ENCODE results near the gene C9orf40.

C9orf40 gene, protein sequence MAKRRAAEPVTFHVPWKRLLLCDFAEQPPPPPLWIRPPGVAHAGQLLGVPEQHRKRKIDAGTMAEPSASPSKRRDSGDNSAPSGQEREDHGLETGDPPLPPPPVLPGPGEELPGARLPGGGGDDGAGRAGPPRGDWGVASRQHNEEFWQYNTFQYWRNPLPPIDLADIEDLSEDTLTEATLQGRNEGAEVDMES

DNA sequence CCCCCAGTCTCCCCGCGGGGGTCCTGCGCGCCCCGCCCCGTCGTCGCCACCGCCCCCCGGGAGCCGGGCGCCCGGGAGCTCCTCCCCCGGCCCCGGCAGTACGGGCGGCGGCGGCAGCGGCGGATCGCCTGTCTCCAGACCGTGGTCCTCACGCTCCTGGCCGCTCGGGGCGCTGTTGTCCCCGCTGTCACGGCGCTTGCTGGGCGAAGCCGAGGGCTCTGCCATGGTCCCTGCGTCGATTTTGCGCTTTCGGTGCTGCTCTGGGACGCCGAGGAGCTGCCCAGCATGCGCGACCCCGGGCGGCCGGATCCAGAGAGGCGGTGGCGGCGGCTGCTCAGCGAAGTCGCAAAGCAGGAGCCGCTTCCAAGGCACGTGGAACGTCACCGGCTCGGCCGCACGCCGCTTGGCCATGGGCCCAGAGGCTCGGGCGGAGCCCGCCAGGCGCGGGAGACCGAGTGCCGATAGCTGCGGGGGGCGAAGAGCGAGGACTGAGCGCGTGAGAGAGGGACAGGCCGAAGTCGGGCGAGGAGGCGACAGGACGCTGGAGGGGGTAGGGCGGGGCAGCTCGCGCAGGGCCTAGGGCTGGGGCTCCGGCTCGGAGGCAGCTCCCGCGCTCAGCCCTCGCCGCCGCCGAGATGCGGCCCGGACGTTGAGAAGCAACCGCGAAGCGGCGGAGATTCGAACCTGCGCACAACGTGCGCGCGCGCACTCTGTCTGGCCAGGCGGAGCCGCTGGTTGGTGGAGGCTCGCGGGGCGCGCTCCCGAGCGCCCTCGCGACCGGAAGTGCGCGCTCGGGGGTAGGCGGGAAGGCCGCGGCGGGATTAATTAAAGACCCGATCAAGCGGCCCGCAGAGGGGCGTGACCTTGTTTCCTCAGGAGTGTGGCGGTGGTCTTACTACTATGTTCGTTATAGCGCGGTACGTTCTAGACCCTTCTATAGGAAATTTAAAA is at the start of gene C9orf40:
Gene C9orf40, minus strand, starts transcription at position 712 of the 951 bp plus-strand sequence. Its CDS starts 301 bp downstream, at position 411.
- H3K4me3 ChIP-seq (ENCODE audit: low read length): peak within 1 kb of the TSS; percentile 98

DNA sequence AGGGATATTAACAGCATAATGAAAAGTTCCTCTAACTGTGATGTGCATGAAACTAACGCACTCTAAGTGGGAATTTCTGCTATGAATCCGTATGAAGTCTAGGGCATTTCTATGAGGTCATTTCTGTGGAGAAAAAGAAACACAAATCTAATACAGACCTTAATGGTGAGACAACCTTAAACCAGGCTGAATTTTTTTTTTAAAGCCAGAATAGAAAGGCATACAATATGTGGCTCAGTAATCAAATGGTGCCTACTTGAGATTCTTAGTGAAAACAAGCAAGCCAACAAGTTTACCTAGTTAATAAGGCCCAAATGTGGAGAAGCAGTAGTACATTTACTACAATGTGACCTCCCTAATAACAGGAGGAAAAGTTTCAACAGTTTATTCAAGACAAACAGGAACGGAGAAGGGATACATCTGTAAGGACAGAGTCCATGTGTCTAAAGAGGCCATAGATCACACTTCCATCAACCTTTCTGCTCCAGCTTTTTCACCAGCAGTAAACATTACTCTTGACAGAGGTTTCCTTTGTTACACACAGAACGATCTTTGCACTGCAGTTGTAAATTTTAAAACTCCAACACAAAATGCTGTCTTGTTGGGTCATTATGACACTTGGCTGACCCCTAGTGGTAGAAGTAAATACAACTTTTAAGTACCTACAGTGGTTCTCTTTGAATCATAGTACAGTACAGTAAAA is 49.2 kb upstream of the C9orf40 start:
- H2AFZ ChIP-seq (ENCODE audit: low read length): no peak overlapping the region
- no peaks in the 10 kb centered on the region for H3K9me3 ChIP-seq (replicated peaks; ENCODE audit: insufficient read depth, low read length)
- no peak overlapping the region for H3K4me3 ChIP-seq (ENCODE audit: low read length)
- no peaks in the 10 kb centered on the region for H3K36me3 ChIP-seq (replicated peaks; ENCODE audit: insufficient read depth, low read length)
- no peak for TF ChIP-seq EZH2phosphoT487 (IDR thresholded peaks at IDR 0.05; ENCODE audit: low read length)
- TF ChIP-seq, protein P1, sequence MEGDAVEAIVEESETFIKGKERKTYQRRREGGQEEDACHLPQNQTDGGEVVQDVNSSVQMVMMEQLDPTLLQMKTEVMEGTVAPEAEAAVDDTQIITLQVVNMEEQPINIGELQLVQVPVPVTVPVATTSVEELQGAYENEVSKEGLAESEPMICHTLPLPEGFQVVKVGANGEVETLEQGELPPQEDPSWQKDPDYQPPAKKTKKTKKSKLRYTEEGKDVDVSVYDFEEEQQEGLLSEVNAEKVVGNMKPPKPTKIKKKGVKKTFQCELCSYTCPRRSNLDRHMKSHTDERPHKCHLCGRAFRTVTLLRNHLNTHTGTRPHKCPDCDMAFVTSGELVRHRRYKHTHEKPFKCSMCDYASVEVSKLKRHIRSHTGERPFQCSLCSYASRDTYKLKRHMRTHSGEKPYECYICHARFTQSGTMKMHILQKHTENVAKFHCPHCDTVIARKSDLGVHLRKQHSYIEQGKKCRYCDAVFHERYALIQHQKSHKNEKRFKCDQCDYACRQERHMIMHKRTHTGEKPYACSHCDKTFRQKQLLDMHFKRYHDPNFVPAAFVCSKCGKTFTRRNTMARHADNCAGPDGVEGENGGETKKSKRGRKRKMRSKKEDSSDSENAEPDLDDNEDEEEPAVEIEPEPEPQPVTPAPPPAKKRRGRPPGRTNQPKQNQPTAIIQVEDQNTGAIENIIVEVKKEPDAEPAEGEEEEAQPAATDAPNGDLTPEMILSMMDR (IDR thresholded peaks at IDR 0.05; ENCODE audit: low read length): peak; percentile 70
- H3K79me2 ChIP-seq (ENCODE audit: low read length): no peaks in the 10 kb centered on the region
- DNase-seq: peak; percentile 86
- no peaks in the 10 kb centered on the region for H3K9me2 ChIP-seq (replicated peaks; ENCODE audit: insufficient read depth, low read length)
- H3K27ac ChIP-seq (ENCODE audit: low read length): no peak overlapping the region
- H3K27me3 ChIP-seq (replicated peaks; ENCODE audit: insufficient read depth, low read length): no peaks in the 10 kb centered on the region
- no peak overlapping the region for H3K9ac ChIP-seq (ENCODE audit: low read length)
- H3K4me2 ChIP-seq (ENCODE audit: low read depth, low read length): no peak overlapping the region
- peaks cover 14% of the 10 kb centered on the region for H3F3A ChIP-seq (ENCODE audit: insufficient read depth, low read length)
- H3K4me1 ChIP-seq (ENCODE audit: low read length): peaks cover 25% of the 10 kb centered on the region
- H4K20me1 ChIP-seq (ENCODE audit: insufficient read depth, low read length): no peaks in the 10 kb centered on the region

More for the DNA sequence above, at the start of gene C9orf40:
- peak within 1 kb of the TSS; percentile 99 for H2AFZ ChIP-seq (ENCODE audit: low read length)
- H4K20me1 ChIP-seq (ENCODE audit: insufficient read depth, low read length): no peaks in the 10 kb centered on the region
- H3F3A ChIP-seq (ENCODE audit: insufficient read depth, low read length): peaks cover 9% of the 10 kb centered on the region; the same call in 1 of the 2 replicates
- peak within 1 kb of the TSS; percentile 95 for H3K27ac ChIP-seq (ENCODE audit: low read length)
- H3K36me3 ChIP-seq (replicated peaks; ENCODE audit: insufficient read depth, low read length): no peaks in the 10 kb centered on the region
- TF ChIP-seq, protein P1 (IDR thresholded peaks at IDR 0.05; ENCODE audit: low read length): peak; percentile 65
- TF ChIP-seq EZH2 (optimal IDR thresholded peaks at IDR 0.05; ENCODE audit: low read depth, low read length): no peak
- peak; percentile 94 for DNase-seq
- no peaks in the 10 kb centered on the region for H3K9me2 ChIP-seq (replicated peaks; ENCODE audit: insufficient read depth, low read length)
- peak within 1 kb of the TSS; percentile 81 for H3K4me2 ChIP-seq (ENCODE audit: low read depth, low read length)
- peaks cover 12% of the 10 kb centered on the region; the same call in 1 of the 2 replicates for H3K79me2 ChIP-seq (ENCODE audit: low read length)
- H3K9ac ChIP-seq (ENCODE audit: low read length): peak within 1 kb of the TSS; percentile 100
- H3K9me3 ChIP-seq (replicated peaks; ENCODE audit: insufficient read depth, low read length): no peaks in the 10 kb centered on the region
- H3K4me1 ChIP-seq (ENCODE audit: low read length): 0 out of 2 replicates have a peak, but pooled peaks cover 3% of the 10 kb centered on the region
- H3K27me3 ChIP-seq (replicated peaks; ENCODE audit: insufficient read depth, low read length): no peaks in the 10 kb centered on the region

DNA sequence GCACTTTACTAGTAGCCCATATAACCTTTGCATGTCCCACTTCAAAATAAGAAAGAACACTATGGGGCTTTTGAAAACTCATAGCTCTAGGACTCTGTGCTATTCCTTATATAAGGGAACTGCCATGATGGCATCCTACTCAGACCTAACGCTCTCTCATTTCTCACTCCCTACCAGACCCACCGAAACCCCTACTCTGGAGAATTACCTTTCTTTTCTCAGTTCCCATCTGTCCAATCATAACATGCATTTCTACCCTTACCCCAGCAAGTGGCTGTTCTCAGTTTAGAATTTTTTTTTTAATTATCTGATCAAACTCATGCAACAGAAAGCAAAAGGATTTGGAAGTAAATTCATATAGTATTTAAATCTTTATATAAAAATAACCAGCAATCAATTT is 48.1 kb upstream of the C9orf40 start:
- no peak overlapping the region for H3K27ac ChIP-seq (ENCODE audit: low read length)
- no peaks in the 10 kb centered on the region for H4K20me1 ChIP-seq (ENCODE audit: insufficient read depth, low read length)
- no peaks in the 10 kb centered on the region for H3K79me2 ChIP-seq (ENCODE audit: low read length)
- DNase-seq: no peak
- peaks cover 14% of the 10 kb centered on the region for H3F3A ChIP-seq (ENCODE audit: insufficient read depth, low read length)
- TF ChIP-seq EZH2phosphoT487 (IDR thresholded peaks at IDR 0.05; ENCODE audit: low read length): no peak
- TF ChIP-seq, protein P1 (IDR thresholded peaks at IDR 0.05; ENCODE audit: low read length): no peak
- H2AFZ ChIP-seq (ENCODE audit: low read length): no peak overlapping the region
- H3K4me2 ChIP-seq (ENCODE audit: low read depth, low read length): no peak overlapping the region
- no peaks in the 10 kb centered on the region for H3K9me2 ChIP-seq (replicated peaks; ENCODE audit: insufficient read depth, low read length)
- H3K9me3 ChIP-seq (replicated peaks; ENCODE audit: insufficient read depth, low read length): no peaks in the 10 kb centered on the region
- H3K36me3 ChIP-seq (replicated peaks; ENCODE audit: insufficient read depth, low read length): no peaks in the 10 kb centered on the region
- peaks cover 25% of the 10 kb centered on the region for H3K4me1 ChIP-seq (ENCODE audit: low read length)
- H3K27me3 ChIP-seq (replicated peaks; ENCODE audit: insufficient read depth, low read length): no peaks in the 10 kb centered on the region
- no peak overlapping the region for H3K9ac ChIP-seq (ENCODE audit: low read length)
- H3K4me3 ChIP-seq (ENCODE audit: low read length): no peak overlapping the region
